Mesodermal cell (in vitro differentiated cells): Measurements from ENCODE around the gene PPIL3.
"Not testable (repeated sequence)": the region's sequence is repeated elsewhere in the genome, so short reads cannot be mapped to it uniquely, and the experiment has no call there.

ENCODE experiments used
- H3K27ac ChIP-seq: 2 replicates; pipeline ENCODE4 v1.7.0; 2013; ENCODE audit warnings: mild to moderate bottlenecking, low read depth, low read length, moderate library complexity; ENCODE audit not compliant: severe bottlenecking
- H3K36me3 ChIP-seq: 2 replicates; pipeline ENCODE4 v1.7.1; 2013; ENCODE audit warnings: mild to moderate bottlenecking, low read length, moderate library complexity; ENCODE audit not compliant: control insufficient read depth, insufficient read depth
- H3K4me1 ChIP-seq: one replicate; pipeline ENCODE4 v1.7.1; 2013; ENCODE audit warnings: mild to moderate bottlenecking, low read length; ENCODE audit not compliant: insufficient read depth, control insufficient read depth, poor library complexity, severe bottlenecking
- H3K4me3 ChIP-seq: 2 replicates; pipeline ENCODE4 v1.7.0; 2013; ENCODE audit warnings: low read length, control low read depth, mild to moderate bottlenecking; ENCODE audit not compliant: insufficient read depth, poor library complexity, severe bottlenecking; ENCODE audit errors: extremely low read depth
- H3K9me3 ChIP-seq: 2 replicates; pipeline ENCODE4 v1.7.1; 2013; ENCODE audit warnings: mild to moderate bottlenecking, low read length, moderate library complexity; ENCODE audit not compliant: control insufficient read depth
- WGBS, 2 experiments: methylation state at CpG; one replicate each; pipeline ENCODE4 v1.1.5; 2013; ENCODE audit warnings: missing lambda C conversion rate in 2 of 2; ENCODE audit not compliant: insufficient coverage in 2 of 2; 5-methylcytosine and 5-hydroxymethylcytosine counted together

The PPIL3 gene

DNA sequence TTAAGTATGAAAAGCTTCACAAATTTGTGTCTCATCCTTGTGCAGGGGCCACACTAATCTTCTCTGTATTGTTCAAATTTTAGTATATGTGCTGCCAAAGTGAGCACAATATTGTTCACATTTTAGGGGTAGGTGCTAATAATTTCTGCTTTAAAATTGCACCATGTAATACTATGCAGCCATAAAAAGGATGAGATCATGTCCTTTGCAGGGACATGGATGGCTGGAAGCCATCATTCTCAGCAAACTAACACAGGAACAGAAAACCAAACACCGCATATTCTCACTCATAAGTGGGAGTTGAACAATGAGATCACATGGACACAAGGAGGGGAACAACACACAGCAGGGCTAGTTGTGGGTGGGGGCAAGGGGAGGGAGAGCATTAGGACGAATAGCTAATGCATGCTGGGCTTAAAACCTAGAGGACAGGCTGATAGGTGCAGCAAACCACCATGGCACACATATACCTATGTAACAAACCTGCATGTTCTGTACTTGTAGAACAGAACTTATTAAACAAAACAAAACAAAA lies 7.1 kb downstream of the PPIL3 start:
- peaks cover 80% of the 10 kb centered on the region for H3K36me3 ChIP-seq
- H3K4me3 ChIP-seq, H3K9me3 ChIP-seq, H3K4me1 ChIP-seq, H3K27ac ChIP-seq: not testable (repeated sequence)
- no CpG with 5 or more reads among the region's 2 CpGs for WGBS, 2 experiments

DNA sequence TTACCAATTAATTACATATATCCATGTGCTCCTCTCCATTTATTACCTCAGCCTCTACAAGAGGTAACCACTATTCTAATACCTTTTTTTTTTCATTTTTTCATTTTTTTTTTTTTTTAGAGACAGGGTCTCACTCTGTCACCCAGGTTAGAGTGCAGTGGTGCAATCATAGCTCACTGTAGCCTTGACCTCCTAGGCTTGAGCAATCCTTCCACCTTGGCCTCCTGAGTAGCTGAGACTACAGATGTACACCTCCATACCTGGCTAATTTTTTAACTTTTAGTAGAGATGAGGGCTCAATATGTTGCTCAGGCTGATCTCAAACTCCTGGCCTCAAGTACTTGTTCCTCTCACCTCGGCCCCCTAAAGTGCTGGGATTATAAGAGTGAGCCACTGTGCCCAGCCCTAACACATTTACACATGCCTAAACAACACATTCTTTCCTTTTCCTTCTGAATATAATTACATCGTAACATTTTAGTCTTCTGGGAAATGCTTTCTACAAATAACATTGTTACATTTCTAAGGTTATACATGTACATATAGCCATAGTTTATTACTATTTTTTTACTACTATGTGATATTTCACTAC lies 10.5 kb downstream of the PPIL3 start:
- 89 to 100% methylated on average over 1 of the region's 2 CpGs for WGBS, 2 experiments
- peaks cover 87% of the 10 kb centered on the region for H3K36me3 ChIP-seq

DNA sequence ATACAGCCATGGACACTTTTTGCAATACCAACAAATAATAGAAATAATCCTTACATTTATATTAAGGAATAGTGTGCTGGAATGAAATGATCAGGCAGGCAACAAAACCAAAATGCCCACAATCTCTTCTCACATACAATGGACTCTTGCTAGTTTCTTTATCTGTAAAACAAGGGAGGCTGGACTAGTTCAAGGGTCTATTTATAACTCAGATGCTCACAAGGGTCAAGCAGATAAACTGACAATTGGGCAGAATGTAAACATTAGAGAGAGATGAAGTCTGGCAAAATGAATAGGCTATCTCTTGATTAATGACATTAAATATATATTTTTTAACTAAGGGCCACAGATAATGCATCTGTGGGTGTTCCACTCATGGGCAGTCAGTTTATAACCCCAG lies 11.4 kb downstream of the PPIL3 start:
- no peak overlapping the region for H3K27ac ChIP-seq
- peaks cover 88% of the 10 kb centered on the region for H3K36me3 ChIP-seq
- H3K4me3 ChIP-seq, result no peak overlapping the region
- no peaks in the 10 kb centered on the region for H3K9me3 ChIP-seq
- no peaks in the 10 kb centered on the region for H3K4me1 ChIP-seq

More for the DNA sequence above, 10.5 kb downstream of the PPIL3 start:
- H3K27ac ChIP-seq, result no peak overlapping the region
- H3K9me3 ChIP-seq, result no peaks in the 10 kb centered on the region
- H3K4me3 ChIP-seq, result no peak overlapping the region
- no peaks in the 10 kb centered on the region for H3K4me1 ChIP-seq

DNA sequence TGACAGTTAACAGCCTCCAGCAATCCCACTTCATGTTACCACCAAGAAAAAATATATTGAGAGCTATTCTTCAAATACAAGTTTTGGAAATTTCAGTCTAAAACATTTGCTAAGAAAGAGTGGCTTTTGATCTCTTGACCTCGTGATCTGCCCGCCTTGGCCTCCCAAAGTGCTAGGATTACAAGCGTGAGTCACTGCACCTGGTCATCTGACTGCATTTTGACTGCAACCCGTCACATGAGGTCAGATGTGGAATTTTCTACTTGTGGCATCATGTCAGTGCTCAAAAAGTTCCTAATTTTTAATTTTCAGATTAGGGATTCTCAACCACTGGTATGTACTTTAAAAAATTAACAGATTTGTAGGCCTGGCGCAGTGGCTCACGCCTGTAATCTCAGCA lies 15.3 kb downstream of the PPIL3 start:
- no peaks in the 10 kb centered on the region for H3K9me3 ChIP-seq
- H3K4me1 ChIP-seq, result no peaks in the 10 kb centered on the region
- no peak overlapping the region for H3K4me3 ChIP-seq
- H3K36me3 ChIP-seq, result peaks cover 79% of the 10 kb centered on the region
- 95 to 98% methylated on average over 6 of the region's 6 CpGs for WGBS, 2 experiments
- no peak overlapping the region for H3K27ac ChIP-seq

DNA sequence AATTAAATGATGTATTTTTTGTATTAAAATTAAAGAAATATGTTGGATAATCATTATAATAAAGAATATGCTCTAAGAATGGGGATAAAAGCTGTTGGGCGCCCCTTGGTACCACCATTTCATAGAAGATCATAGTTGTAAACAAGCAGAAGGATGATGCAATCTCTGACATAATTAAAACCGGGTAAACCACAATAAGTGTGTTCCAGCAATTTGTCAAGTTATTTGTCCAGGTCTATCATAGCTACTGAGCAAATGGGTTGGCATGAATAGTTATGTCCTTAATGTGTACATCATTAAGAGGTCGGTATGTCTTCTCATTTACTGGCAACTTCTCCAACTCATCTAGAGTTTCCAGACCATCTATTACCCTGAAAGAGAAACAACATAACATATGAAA lies 17.7 kb downstream of the PPIL3 start:
- WGBS, 2 experiments, result 83 to 100% methylated on average over 1 of the region's 3 CpGs
- Histone ChIP-seq H3K36me3 (peaks cover 59% of the 10 kb centered on the region), H3K4me3 (no peak overlapping the region), H3K4me1 (no peaks in the 10 kb centered on the region), H3K9me3 (no peaks in the 10 kb centered on the region), H3K27ac (no peak overlapping the region)

DNA sequence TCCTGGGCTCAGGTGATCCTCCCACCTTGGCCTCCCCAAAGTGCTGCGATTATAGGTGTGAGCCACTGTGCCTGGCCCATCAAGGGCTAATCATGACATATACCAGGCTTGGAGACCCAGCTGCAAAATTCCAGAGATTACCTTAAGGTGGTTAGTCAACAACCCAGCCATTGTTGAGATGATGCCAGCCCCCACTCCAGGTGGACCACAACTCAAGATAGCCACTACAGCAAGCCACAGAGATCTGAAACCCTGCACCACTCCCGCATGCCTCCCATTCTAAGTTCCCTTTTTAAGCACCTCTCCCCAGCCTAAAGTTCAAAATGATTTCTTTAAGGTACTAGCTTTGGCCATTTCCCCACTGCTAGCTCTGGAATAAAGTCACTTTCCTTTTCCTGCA lies 19.9 kb downstream of the PPIL3 start:
- Histone ChIP-seq H3K4me3 (no peak overlapping the region), H3K9me3 (no peaks in the 10 kb centered on the region), H3K27ac (no peak overlapping the region), H3K36me3 (peaks cover 38% of the 10 kb centered on the region), H3K4me1 (no peaks in the 10 kb centered on the region)
- 89 to 96% methylated on average over 2 of the region's 2 CpGs for WGBS, 2 experiments

DNA sequence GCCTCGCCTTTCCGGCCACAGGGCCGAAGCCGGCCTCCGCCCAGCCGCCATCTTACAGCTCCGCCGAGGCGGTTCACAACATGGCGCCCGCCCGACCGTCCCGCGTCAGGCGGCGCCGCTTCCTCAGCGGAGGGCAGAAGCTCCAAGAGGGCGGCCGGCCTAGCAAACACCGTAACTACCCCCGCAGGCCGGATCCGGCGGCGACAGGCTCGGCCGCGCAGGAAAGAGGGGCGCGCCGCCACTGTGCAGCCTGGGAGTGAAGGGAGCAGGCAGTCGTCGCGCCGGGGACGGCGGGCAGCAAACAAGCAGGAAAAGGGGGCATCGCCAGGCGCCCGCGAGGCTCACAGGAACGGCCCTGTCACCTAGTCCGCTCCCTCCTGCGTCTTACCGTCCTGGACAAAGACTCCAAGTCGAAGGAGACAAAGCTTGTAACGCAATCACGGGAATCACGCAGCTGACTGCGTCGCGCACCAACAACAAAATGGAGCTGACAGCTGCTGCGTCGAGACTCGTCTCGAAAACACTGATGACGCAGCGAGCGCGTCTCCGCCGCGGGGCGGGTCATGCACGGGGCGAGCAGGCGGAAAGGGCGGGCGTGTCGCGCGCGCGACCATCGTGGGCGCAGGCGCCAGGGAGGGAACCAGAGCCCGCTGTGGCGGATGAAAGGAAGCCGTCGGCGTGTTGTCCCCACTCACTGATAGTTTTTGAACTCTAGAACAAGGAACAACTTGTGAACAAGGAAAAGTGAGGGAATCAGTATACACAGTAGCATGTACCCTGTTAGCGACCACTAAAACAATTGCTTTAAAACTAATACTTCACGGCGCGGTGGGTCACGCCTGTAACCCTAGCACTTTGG lies 24.5 kb downstream of the PPIL3 start, which contains the start of gene CLK1:
TSS of gene CLK1 (minus strand) at position 483 of the 859 bp plus-strand sequence. CDS start 2,796 bp downstream, outside the sequence.
- Histone ChIP-seq H3K9me3 (no peaks in the 10 kb centered on the region), H3K27ac (peak within 1 kb of the TSS; percentile 99), H3K36me3 (peaks cover 31% of the 10 kb centered on the region), H3K4me1 (no peaks in the 10 kb centered on the region), H3K4me3 (peak within 1 kb of the TSS; percentile 95)
- 0 to 4% methylated on average over 53 to 89 of the region's 89 CpGs for WGBS, 2 experiments

DNA sequence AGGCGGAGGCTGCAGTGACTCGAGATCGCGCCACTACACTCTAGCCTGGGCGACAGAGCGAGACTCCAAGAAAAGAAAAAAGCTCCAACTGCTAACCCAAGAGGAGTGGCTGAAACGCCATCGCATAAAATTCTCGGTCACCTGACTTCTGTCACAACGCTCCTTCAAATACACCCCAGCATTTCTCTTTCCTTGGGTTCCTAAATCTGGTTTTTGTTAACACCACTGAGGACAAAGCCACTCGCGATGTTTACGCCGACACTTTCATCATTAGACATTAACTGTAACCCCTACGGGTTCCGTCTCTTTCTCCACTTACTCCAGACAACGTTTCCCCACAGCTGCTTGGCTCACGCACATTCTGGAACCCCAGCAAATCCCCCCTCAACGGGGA lies 25.1 kb downstream of the PPIL3 start:
- H3K4me3 ChIP-seq, result peak overlapping the region; percentile 95
- H3K4me1 ChIP-seq, result no peaks in the 10 kb centered on the region
- 0% methylated on average over 8 to 18 of the region's 19 CpGs for WGBS, 2 experiments
- peaks cover 38% of the 10 kb centered on the region for H3K36me3 ChIP-seq
- H3K27ac ChIP-seq, result peak overlapping the region; percentile 99
- no peaks in the 10 kb centered on the region for H3K9me3 ChIP-seq

DNA sequence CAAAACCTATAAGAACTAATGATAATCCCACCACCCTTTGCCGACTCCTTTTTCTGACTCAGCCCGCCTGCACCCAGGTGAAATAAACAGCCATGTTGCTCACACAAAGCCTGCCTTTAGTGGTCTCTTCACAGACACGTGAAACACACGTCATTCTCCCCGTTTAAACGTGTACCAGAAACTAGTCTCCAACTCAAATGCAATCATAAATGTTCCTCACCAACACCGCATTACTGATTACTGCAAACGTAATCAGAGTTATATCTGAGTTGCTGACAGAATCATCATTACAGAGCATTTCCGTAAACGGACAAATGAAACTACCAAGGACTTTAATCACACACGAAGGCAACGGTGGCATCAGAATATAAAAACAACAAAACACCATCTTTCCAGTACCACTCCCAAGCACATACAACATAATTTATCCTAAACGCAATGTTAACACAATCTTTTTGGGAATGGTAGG lies 26.3 kb downstream of the PPIL3 start:
- Histone ChIP-seq H3K4me3 (peak overlapping the region; percentile 95), H3K27ac (peak overlapping the region; percentile 66), H3K9me3 (no peaks in the 10 kb centered on the region), H3K4me1 (no peaks in the 10 kb centered on the region), H3K36me3 (peaks cover 50% of the 10 kb centered on the region)
- WGBS, 2 experiments, result 0 to 1% methylated on average over 13 of the region's 13 CpGs

DNA sequence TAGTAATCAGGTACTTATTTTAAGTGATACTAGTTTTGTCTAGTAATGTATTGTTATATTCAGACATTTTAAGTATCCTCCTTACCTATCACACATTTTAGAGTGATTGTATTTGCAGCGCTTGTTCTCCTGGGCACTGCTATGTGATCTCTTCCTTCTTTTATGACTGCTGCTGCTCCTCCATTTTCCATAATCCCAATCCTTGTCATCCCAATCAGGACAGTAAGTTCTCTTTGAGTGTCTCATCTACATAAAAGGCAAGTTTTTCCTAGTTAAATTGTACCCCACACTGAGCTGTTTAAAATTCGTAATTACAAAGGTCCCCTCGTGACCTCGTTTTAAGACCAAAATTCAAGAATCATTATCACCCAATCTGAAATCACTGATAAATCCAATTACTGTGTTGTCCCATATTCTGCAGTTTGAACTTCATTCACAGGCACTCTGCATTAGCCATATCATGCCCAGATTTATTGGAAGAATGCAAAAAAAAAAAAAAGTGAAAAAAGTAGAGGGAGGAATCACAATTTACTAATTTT lies 27.2 kb downstream of the PPIL3 start:
- no peaks in the 10 kb centered on the region for H3K9me3 ChIP-seq
- H3K4me1 ChIP-seq, result no peaks in the 10 kb centered on the region
- H3K4me3 ChIP-seq, result peak overlapping the region; percentile 95
- H3K27ac ChIP-seq, result no peak overlapping the region
- H3K36me3 ChIP-seq, result peaks cover 59% of the 10 kb centered on the region
- 57 to 68% methylated on average over 4 of the region's 4 CpGs for WGBS, 2 experiments
